ENCODE results near the gene PARVA.

DNA sequence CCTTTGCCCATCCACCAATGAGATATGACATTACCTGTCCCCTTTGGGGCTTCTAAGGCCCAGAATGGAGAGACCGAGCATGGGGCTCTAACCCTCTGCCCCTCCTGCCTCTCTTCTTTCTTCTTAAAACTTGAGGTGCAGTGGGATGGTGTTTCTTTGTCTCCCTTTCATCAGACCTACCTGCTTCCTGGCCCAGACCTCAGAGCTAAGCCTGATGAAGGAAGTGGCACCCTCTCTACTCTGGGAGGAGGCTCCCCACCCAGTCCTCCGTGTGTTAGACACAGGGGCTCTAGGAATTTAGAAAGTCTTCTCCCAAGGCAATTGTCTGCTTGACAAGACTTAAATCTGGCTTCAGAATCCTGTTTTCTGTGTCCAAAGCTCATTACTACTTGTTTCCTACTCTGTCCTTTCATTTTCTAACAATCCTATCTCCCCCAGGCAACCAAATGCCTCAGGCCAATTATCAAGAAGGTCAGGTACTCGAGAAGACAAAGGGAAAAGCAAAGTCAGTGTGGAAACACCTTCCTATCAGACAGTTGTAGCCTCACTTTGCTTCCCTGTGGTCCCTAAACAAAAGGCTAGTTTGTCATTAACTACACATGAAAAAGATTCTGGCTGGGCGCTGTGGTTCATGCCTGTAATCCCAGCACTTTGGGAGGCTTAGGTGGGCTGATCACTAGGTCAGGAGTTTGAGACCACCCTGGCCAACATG, 20.3 kb upstream of the PARVA start:
- TF ChIP-seq, protein P1, sequence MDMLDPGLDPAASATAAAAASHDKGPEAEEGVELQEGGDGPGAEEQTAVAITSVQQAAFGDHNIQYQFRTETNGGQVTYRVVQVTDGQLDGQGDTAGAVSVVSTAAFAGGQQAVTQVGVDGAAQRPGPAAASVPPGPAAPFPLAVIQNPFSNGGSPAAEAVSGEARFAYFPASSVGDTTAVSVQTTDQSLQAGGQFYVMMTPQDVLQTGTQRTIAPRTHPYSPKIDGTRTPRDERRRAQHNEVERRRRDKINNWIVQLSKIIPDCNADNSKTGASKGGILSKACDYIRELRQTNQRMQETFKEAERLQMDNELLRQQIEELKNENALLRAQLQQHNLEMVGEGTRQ (IDR thresholded peaks at IDR 0.05), result no peak
- TF ChIP-seq, protein P2, sequence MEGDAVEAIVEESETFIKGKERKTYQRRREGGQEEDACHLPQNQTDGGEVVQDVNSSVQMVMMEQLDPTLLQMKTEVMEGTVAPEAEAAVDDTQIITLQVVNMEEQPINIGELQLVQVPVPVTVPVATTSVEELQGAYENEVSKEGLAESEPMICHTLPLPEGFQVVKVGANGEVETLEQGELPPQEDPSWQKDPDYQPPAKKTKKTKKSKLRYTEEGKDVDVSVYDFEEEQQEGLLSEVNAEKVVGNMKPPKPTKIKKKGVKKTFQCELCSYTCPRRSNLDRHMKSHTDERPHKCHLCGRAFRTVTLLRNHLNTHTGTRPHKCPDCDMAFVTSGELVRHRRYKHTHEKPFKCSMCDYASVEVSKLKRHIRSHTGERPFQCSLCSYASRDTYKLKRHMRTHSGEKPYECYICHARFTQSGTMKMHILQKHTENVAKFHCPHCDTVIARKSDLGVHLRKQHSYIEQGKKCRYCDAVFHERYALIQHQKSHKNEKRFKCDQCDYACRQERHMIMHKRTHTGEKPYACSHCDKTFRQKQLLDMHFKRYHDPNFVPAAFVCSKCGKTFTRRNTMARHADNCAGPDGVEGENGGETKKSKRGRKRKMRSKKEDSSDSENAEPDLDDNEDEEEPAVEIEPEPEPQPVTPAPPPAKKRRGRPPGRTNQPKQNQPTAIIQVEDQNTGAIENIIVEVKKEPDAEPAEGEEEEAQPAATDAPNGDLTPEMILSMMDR (IDR thresholded peaks at IDR 0.05), result no peak
- TF ChIP-seq RAD21 (conservative IDR thresholded peaks at IDR 0.05 in 1 of 2, IDR thresholded peaks at IDR 0.05 in 1 of 2), result no peak
- TF ChIP-seq, protein P3, sequence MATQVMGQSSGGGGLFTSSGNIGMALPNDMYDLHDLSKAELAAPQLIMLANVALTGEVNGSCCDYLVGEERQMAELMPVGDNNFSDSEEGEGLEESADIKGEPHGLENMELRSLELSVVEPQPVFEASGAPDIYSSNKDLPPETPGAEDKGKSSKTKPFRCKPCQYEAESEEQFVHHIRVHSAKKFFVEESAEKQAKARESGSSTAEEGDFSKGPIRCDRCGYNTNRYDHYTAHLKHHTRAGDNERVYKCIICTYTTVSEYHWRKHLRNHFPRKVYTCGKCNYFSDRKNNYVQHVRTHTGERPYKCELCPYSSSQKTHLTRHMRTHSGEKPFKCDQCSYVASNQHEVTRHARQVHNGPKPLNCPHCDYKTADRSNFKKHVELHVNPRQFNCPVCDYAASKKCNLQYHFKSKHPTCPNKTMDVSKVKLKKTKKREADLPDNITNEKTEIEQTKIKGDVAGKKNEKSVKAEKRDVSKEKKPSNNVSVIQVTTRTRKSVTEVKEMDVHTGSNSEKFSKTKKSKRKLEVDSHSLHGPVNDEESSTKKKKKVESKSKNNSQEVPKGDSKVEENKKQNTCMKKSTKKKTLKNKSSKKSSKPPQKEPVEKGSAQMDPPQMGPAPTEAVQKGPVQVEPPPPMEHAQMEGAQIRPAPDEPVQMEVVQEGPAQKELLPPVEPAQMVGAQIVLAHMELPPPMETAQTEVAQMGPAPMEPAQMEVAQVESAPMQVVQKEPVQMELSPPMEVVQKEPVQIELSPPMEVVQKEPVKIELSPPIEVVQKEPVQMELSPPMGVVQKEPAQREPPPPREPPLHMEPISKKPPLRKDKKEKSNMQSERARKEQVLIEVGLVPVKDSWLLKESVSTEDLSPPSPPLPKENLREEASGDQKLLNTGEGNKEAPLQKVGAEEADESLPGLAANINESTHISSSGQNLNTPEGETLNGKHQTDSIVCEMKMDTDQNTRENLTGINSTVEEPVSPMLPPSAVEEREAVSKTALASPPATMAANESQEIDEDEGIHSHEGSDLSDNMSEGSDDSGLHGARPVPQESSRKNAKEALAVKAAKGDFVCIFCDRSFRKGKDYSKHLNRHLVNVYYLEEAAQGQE (IDR thresholded peaks at IDR 0.05), result no peak
- TF ChIP-seq POLR2A (IDR thresholded peaks at IDR 0.05; ENCODE audit: low read length), result no peak
- TF ChIP-seq SMC3 (IDR thresholded peaks at IDR 0.05), result no peak
- TF ChIP-seq NPAS2 (CRISPR knock-in tag; IDR thresholded peaks at IDR 0.05; ENCODE audit: borderline replicate concordance), result no peak
- TF ChIP-seq, protein P4, sequence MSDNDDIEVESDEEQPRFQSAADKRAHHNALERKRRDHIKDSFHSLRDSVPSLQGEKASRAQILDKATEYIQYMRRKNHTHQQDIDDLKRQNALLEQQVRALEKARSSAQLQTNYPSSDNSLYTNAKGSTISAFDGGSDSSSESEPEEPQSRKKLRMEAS (IDR thresholded peaks at IDR 0.05), result no peak
- TF ChIP-seq MYC (IDR thresholded peaks at IDR 0.05; ENCODE audit: borderline replicate concordance, low read length), result no peak
- no peak for TF ChIP-seq RFX5 (IDR thresholded peaks at IDR 0.05)

All from A549 (cell line).